HL-60 (cell line): ENCODE measurements around the gene ITGBL1.

Source experiments
- DNase-seq, 2 experiments: peaks; one replicate each; pipeline ENCODE4 v3.0.0-alpha.2; 2010 to 2020; ENCODE audit warnings: low read depth in 1 of 2, low spot score in 1 of 2
- H3K27ac ChIP-seq: fragments of 250-450 bp; sonication (Bioruptor Pico); replicated peaks from 2 replicates; pipeline ENCODE4 v1.5.1; 2020; ENCODE audit warnings: mild to moderate bottlenecking, moderate library complexity
- H3K27me3 ChIP-seq: fragments of 250-450 bp; sonication (Bioruptor Pico); 2 replicates; pipeline ENCODE4 v1.5.1; 2021; ENCODE audit warnings: mild to moderate bottlenecking, moderate library complexity; ENCODE audit not compliant: insufficient read depth, poor library complexity, severe bottlenecking
- H3K4me3 ChIP-seq: replicated peaks from 2 replicates; pipeline ENCODE4 v1.5.1; 2011; ENCODE audit warnings: mild to moderate bottlenecking, control low read depth, low read length; ENCODE audit not compliant: insufficient read depth
- GABPA ChIP-seq: IDR thresholded peaks from 2 replicates; pipeline ENCODE4 v1.6.1; 2012; ENCODE audit warnings: low read depth
- POLR2AphosphoS5 ChIP-seq: IDR thresholded peaks from 2 replicates; pipeline ENCODE4 v1.6.1; 2012; ENCODE audit warnings: low read depth
- SPI1 ChIP-seq: IDR thresholded peaks from 2 replicates; pipeline ENCODE4 v1.6.1; 2012; ENCODE audit warnings: low read depth, mild to moderate bottlenecking, borderline replicate concordance
- TF ChIP-seq, protein P1 (sequence below): IDR thresholded peaks from 2 replicates; pipeline ENCODE4 v1.6.1; 2012; ENCODE audit warnings: low read depth; ENCODE audit not compliant: insufficient replicate concordance
- TF ChIP-seq, protein P2 (sequence below): IDR thresholded peaks from one replicate; pipeline ENCODE4 v1.5.1; 2011; ENCODE audit warnings: low read length, control low read depth, inconsistent platforms; ENCODE audit not compliant: insufficient read depth

Gene ITGBL1

DNA sequence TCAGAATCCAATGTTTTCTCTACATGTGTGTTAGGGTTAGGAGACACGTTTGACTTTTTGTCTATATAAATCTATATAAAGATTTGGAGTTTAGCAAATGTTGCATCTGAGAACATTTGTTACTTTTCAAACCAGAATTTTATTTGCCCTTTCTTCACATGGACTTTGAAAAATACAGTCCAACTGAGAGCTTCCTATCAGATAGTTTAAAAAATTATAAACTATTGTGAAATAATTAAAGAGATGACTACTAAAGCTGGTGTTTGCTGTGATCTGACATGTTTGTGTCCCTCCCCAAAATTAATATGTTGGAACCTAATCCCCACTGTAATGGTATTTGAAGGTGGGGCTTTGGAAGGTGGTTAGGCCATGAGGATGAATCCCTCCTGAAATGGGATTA, 297.1 kb downstream of the ITGBL1 start:
- H3K27ac ChIP-seq = no peak overlapping the region
- no peak for DNase-seq
- no peak for TF ChIP-seq SPI1
- TF ChIP-seq GABPA = no peak
- TF ChIP-seq, protein P1, sequence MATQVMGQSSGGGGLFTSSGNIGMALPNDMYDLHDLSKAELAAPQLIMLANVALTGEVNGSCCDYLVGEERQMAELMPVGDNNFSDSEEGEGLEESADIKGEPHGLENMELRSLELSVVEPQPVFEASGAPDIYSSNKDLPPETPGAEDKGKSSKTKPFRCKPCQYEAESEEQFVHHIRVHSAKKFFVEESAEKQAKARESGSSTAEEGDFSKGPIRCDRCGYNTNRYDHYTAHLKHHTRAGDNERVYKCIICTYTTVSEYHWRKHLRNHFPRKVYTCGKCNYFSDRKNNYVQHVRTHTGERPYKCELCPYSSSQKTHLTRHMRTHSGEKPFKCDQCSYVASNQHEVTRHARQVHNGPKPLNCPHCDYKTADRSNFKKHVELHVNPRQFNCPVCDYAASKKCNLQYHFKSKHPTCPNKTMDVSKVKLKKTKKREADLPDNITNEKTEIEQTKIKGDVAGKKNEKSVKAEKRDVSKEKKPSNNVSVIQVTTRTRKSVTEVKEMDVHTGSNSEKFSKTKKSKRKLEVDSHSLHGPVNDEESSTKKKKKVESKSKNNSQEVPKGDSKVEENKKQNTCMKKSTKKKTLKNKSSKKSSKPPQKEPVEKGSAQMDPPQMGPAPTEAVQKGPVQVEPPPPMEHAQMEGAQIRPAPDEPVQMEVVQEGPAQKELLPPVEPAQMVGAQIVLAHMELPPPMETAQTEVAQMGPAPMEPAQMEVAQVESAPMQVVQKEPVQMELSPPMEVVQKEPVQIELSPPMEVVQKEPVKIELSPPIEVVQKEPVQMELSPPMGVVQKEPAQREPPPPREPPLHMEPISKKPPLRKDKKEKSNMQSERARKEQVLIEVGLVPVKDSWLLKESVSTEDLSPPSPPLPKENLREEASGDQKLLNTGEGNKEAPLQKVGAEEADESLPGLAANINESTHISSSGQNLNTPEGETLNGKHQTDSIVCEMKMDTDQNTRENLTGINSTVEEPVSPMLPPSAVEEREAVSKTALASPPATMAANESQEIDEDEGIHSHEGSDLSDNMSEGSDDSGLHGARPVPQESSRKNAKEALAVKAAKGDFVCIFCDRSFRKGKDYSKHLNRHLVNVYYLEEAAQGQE = no peak
- TF ChIP-seq, protein P2, sequence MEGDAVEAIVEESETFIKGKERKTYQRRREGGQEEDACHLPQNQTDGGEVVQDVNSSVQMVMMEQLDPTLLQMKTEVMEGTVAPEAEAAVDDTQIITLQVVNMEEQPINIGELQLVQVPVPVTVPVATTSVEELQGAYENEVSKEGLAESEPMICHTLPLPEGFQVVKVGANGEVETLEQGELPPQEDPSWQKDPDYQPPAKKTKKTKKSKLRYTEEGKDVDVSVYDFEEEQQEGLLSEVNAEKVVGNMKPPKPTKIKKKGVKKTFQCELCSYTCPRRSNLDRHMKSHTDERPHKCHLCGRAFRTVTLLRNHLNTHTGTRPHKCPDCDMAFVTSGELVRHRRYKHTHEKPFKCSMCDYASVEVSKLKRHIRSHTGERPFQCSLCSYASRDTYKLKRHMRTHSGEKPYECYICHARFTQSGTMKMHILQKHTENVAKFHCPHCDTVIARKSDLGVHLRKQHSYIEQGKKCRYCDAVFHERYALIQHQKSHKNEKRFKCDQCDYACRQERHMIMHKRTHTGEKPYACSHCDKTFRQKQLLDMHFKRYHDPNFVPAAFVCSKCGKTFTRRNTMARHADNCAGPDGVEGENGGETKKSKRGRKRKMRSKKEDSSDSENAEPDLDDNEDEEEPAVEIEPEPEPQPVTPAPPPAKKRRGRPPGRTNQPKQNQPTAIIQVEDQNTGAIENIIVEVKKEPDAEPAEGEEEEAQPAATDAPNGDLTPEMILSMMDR = no peak
- TF ChIP-seq POLR2AphosphoS5 = no peak

DNA sequence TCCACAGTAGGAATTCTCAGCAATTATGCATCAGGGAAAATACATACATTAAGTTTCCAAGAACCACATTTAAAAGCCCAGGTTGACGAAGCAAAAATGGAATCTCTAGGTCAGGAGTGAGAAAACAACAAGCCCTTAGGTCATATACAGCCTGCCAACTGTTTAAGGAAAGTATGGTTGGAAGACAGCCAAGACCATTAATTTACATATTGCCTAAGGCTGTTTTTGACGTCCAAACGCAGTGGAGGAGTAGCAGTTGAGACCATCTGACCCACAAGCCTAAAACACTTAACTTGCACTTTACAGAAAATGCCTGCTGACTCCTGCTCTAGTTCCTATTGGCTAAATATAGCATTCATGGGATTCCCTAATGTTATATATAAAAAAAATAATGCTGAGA, 299.0 kb downstream of the ITGBL1 start:
- Histone ChIP-seq H3K4me3 (no peak overlapping the region), H3K27ac (no peak overlapping the region), H3K27me3 (no peaks in the 10 kb centered on the region)
- no peak for DNase-seq
- TF ChIP-seq SPI1 = no peak
- TF ChIP-seq POLR2AphosphoS5 = no peak
- TF ChIP-seq, protein P2 = no peak
- TF ChIP-seq GABPA = no peak
- TF ChIP-seq, protein P1 = no peak

More for the DNA sequence above, 297.1 kb downstream of the ITGBL1 start:
- Histone ChIP-seq H3K4me3 (no peak overlapping the region), H3K27me3 (no peaks in the 10 kb centered on the region)

DNA sequence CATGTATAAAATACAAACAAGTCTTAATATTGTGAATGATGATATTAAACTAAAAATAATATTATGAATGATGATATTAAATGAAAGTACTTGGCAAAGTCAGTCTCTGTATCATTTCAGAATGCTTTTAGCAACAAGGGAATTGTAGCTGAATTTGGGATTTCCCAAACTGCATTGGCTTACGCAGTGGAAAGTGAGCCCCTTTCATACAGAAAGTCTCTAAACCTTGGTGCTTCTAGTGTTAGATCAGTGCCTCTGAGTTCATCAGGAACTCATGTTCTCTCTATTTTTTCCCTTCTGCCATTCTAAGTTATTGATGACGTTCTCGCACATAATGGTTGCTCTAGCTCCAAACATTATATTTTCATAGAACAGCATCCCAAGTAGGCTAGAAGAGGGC, 300.0 kb downstream of the ITGBL1 start:
- no peak overlapping the region for H3K4me3 ChIP-seq
- TF ChIP-seq SPI1 (no peak), POLR2AphosphoS5 (no peak), GABPA (no peak)
- TF ChIP-seq, protein P2 = no peak
- TF ChIP-seq, protein P1 = no peak
- no peak for DNase-seq
- no peaks in the 10 kb centered on the region for H3K27me3 ChIP-seq
- H3K27ac ChIP-seq = no peak overlapping the region
